ENCODE results near the gene TSPAN13. TPM values are rescaled to one million over a fixed set of nuclear protein-coding genes. Genes with fewer than 3 reads are reported as not detected.
"Not testable (repeated sequence)": the region's sequence is repeated elsewhere in the genome, so short reads cannot be mapped to it uniquely, and the experiment has no call there.

The TSPAN13 gene
- total and polyA plus RNA-seq, 2 of the 4 experiments (the other 2 are of a cell fraction): 3.0 to 5.0 TPM

DNA sequence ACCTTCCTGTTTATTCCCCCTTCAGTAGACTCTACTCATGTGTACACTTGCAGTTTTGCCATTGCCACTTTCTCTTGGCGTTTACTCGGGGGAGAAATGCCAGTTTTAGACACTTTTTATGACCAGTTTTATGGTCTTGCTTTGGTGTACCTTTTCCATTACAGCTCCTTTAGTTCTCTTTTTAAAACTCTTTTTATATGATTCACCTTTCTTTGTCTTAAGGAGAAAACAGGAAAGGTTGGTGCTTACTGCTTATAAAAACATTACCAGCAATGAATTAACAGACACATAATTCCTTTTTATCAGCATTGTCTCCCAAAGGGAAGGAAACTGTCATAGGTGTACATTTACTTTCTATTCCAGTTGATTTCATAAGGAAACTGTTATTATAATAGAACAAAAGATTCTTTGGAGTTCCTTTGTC lies 11.9 kb downstream of the TSPAN13 start:
- no peaks in the 10 kb centered on the region for H3K4me1 ChIP-seq (ENCODE audit: control insufficient read depth, insufficient read depth, low read length)
- H2BK20ac ChIP-seq (ENCODE audit: low read depth, low read length): no peak overlapping the region
- no peak for TF ChIP-seq SMC3 (IDR thresholded peaks at IDR 0.05; ENCODE audit: low read depth, low read length)
- no peak for TF ChIP-seq MAZ (IDR thresholded peaks at IDR 0.05; ENCODE audit: borderline replicate concordance, low read depth, low read length)
- TF ChIP-seq NFE2L2 (IDR thresholded peaks at IDR 0.05; ENCODE audit: low read depth, low read length): no peak
- TF ChIP-seq CEBPB (IDR thresholded peaks at IDR 0.05; ENCODE audit: low read depth, low read length): no peak
- no peak overlapping the region for H4K5ac ChIP-seq (ENCODE audit: low read depth, low read length)
- H2AFZ ChIP-seq (replicated peaks; ENCODE audit: low read length, poor library complexity): no peak overlapping the region
- dilution Hi-C loops (cut with HindIII; ENCODE audit: low sequenced_read_pairs, unreplicated experiment) (no loop called here), intact Hi-C loops (cut with micrococcal nuclease) (no loop called here), in situ Hi-C loops (cut with MboI; ENCODE audit: low sequenced_read_pairs) (no loop called here)
- H4K91ac ChIP-seq (ENCODE audit: insufficient read depth, low read depth, low read length): no peak overlapping the region
- no peaks in the 10 kb centered on the region for H3K27me3 ChIP-seq (ENCODE audit: control insufficient read depth, insufficient read depth, low read length)
- H3K4me2 ChIP-seq (ENCODE audit: low read depth, low read length): no peak overlapping the region
- no peak overlapping the region for H2AK9ac ChIP-seq (replicated peaks; ENCODE audit: low read depth, low read length, poor library complexity)
- H2BK15ac ChIP-seq (ENCODE audit: low read depth, low read length): no peak overlapping the region
- no peak overlapping the region for H3K4ac ChIP-seq (ENCODE audit: low read depth, low read length)
- DNase-seq (no peak), ATAC-seq (ENCODE audit: low read depth) (no peak)
- H4K8ac ChIP-seq (ENCODE audit: low read depth in 2 of 2, low read length in 2 of 2): no peak overlapping the region
- no peak overlapping the region for H3K23ac ChIP-seq (ENCODE audit: low read depth, low read length)
- no peaks in the 10 kb centered on the region for H3K9me3 ChIP-seq (ENCODE audit: control insufficient read depth, insufficient read depth, low read length)
- WGBS, 2 experiments (ENCODE audit: extremely low coverage in 2 of 2, insufficient read length in 1 of 2): no CpG with 5 or more reads among the region's 2 CpGs
- ChIA-PET POLR2A (ENCODE audit: unreplicated experiment) (no interaction called here), CTCF (no interaction called here)
- no peak overlapping the region for H3K18ac ChIP-seq (ENCODE audit: low read depth, low read length)
- no peak overlapping the region for H3K14ac ChIP-seq (replicated peaks; ENCODE audit: low read depth, low read length)
- H3K27ac ChIP-seq (ENCODE audit: insufficient read depth, low read length): no peak overlapping the region
- H3K36me3 ChIP-seq (ENCODE audit: control insufficient read depth, insufficient read depth, low read length): no peaks in the 10 kb centered on the region
- H3K9ac ChIP-seq (ENCODE audit: low read depth, low read length): no peak overlapping the region
- H2AK5ac ChIP-seq (ENCODE audit: low read depth, low read length): no peak overlapping the region
- H2BK120ac ChIP-seq (ENCODE audit: low read depth, low read length): no peak overlapping the region
- no TSS peak for BruUV-seq (replicated peaks)
- H4K20me1 ChIP-seq (ENCODE audit: insufficient read depth, low read length): no peaks in the 10 kb centered on the region
- H3K79me1 ChIP-seq (ENCODE audit: low read depth in 1 of 2, low read length in 2 of 2): no peaks in the 10 kb centered on the region
- no peak overlapping the region for H2BK5ac ChIP-seq (ENCODE audit: low read depth, low read length, poor library complexity, severe bottlenecking)
- H3K4me3 ChIP-seq (ENCODE audit: insufficient read depth, low read depth, low read length): no peak overlapping the region
- H3K9me1 ChIP-seq (ENCODE audit: insufficient read depth, low read length): no peaks in the 10 kb centered on the region
- no peak overlapping the region for H3K56ac ChIP-seq (ENCODE audit: extremely low read depth, insufficient read depth, low read length)

DNA sequence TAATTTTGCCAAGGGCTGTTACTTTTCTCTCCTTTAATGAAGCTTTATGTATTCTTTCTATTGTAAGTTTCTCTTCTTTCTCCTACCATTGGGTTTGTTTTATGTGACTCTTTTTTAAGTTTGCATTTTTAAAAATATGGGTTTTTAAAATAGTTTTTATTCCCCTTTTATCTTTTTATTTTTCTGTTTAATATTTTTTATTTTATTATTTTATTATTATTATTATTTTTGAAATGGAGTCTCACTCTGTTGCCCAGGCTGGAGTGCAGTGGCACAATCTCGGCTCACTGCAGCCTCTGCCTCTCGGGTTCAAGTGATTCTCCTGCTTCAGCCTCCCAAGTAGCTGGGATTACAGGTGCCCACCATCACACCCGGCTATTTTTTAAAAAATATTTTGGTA lies 16.4 kb downstream of the TSPAN13 start:
- H3K27me3 ChIP-seq (ENCODE audit: control insufficient read depth, insufficient read depth, low read length); H3K4me3 ChIP-seq (ENCODE audit: insufficient read depth, low read depth, low read length); H4K5ac ChIP-seq (ENCODE audit: low read depth, low read length); H2BK20ac ChIP-seq (ENCODE audit: low read depth, low read length); H3K9ac ChIP-seq (ENCODE audit: low read depth, low read length); H3K14ac ChIP-seq (replicated peaks; ENCODE audit: low read depth, low read length); ATAC-seq (ENCODE audit: low read depth); H3K27ac ChIP-seq (ENCODE audit: insufficient read depth, low read length); H2AK9ac ChIP-seq (replicated peaks; ENCODE audit: low read depth, low read length, poor library complexity); H3K4ac ChIP-seq (ENCODE audit: low read depth, low read length); H2AFZ ChIP-seq (replicated peaks; ENCODE audit: low read length, poor library complexity); H3K23ac ChIP-seq (ENCODE audit: low read depth, low read length); dilution Hi-C loops (cut with HindIII; ENCODE audit: low sequenced_read_pairs, unreplicated experiment); H2BK5ac ChIP-seq (ENCODE audit: low read depth, low read length, poor library complexity, severe bottlenecking); H3K36me3 ChIP-seq (ENCODE audit: control insufficient read depth, insufficient read depth, low read length); H3K56ac ChIP-seq (ENCODE audit: extremely low read depth, insufficient read depth, low read length); H3K4me1 ChIP-seq (ENCODE audit: control insufficient read depth, insufficient read depth, low read length); intact Hi-C loops (cut with micrococcal nuclease); H3K4me2 ChIP-seq (ENCODE audit: low read depth, low read length); H4K91ac ChIP-seq (ENCODE audit: insufficient read depth, low read depth, low read length); H4K8ac ChIP-seq (ENCODE audit: low read depth in 2 of 2, low read length in 2 of 2); H3K18ac ChIP-seq (ENCODE audit: low read depth, low read length); BruUV-seq (replicated peaks); H2BK120ac ChIP-seq (ENCODE audit: low read depth, low read length); in situ Hi-C loops (cut with MboI; ENCODE audit: low sequenced_read_pairs); H4K20me1 ChIP-seq (ENCODE audit: insufficient read depth, low read length); POLR2A ChIA-PET (ENCODE audit: unreplicated experiment); DNase-seq; H3K9me3 ChIP-seq (ENCODE audit: control insufficient read depth, insufficient read depth, low read length); H3K9me1 ChIP-seq (ENCODE audit: insufficient read depth, low read length); H2AK5ac ChIP-seq (ENCODE audit: low read depth, low read length); H3K79me1 ChIP-seq (ENCODE audit: low read depth in 1 of 2, low read length in 2 of 2); H2BK15ac ChIP-seq (ENCODE audit: low read depth, low read length): not testable (repeated sequence)
- WGBS, 2 experiments (ENCODE audit: extremely low coverage in 2 of 2, insufficient read length in 1 of 2): 100% methylated on average over 1 of the region's 3 CpGs; no CpG with 5 or more reads in 1 of the 2 experiments
- CTCF ChIA-PET: interaction anchor here (1.5 kb wide), 1 partner anchor 11 kb away, joined by 3 read pairs; no protein-coding TSS in a partner anchor
